NCI-H1092 (cell line): ENCODE data around the gene C15orf39.
"Not testable (repeated sequence)": the region's sequence is repeated elsewhere in the genome, so short reads cannot be mapped to it uniquely, and the experiment has no call there.

ENCODE experiments used
- DNase-seq: peaks from one replicate; lab custom pipeline; 2025; lab: John Stamatoyannopoulos, UW

The C15orf39 gene

GRCh38 chr15:75232252-75232813 is 30.7 kb downstream of the C15orf39 start:
- no peak for DNase-seq

- no peak for DNase-seq
Measured at GRCh38 chr15:75232826-75233503, 31.3 kb downstream of the C15orf39 start.

- no peak for DNase-seq
Measured at GRCh38 chr15:75233504-75234190, 32.0 kb downstream of the C15orf39 start.

GRCh38 chr15:75234191-75234810 is 32.6 kb downstream of the C15orf39 start:
- no peak for DNase-seq

GRCh38 chr15:75235051-75235673 is 33.5 kb downstream of the C15orf39 start:
- DNase-seq = no peak

- no peak for DNase-seq
Measured at GRCh38 chr15:75235760-75236729, 34.4 kb downstream of the C15orf39 start.

GRCh38 chr15:75237316-75237982 is 35.8 kb downstream of the C15orf39 start:
- DNase-seq = no peak

- DNase-seq = no peak
Measured at GRCh38 chr15:75238150-75238549, 36.5 kb downstream of the C15orf39 start.

GRCh38 chr15:75245741-75246140 is 44.1 kb downstream of the C15orf39 start:
- not testable (repeated sequence) for DNase-seq

GRCh38 chr15:75248991-75249390 is 47.3 kb downstream of the C15orf39 start:
- not testable (repeated sequence) for DNase-seq

GRCh38 chr15:75249726-75250125 is 48.0 kb downstream of the C15orf39 start:
- DNase-seq = no peak

- not testable (repeated sequence) for DNase-seq
Measured at GRCh38 chr15:75251343-75251742, 49.7 kb downstream of the C15orf39 start.

- not testable (repeated sequence) for DNase-seq
Measured at GRCh38 chr15:75252285-75252684, 50.6 kb downstream of the C15orf39 start.

GRCh38 chr15:75258034-75258433 is 56.4 kb downstream of the C15orf39 start, which contains the start of gene GOLGA6C:
TSS of gene GOLGA6C (plus strand) at chr15:75258334. CDS start at chr15:75258599, 265 bp downstream.
- not testable (repeated sequence) for DNase-seq

- DNase-seq = not testable (repeated sequence)
Measured at GRCh38 chr15:75258620-75259343, 57.1 kb downstream of the C15orf39 start.

- DNase-seq = not testable (repeated sequence)
Measured at GRCh38 chr15:75259873-75260272, 58.2 kb downstream of the C15orf39 start.
